ENCODE results near the gene LY6G6F. TPM values are rescaled to one million over a fixed set of nuclear protein-coding genes. Genes with fewer than 3 reads are reported as not detected.

LY6G6F gene
- polyA plus RNA-seq, 3 donors, result 0.51 TPM; not detected in 2

DNA sequence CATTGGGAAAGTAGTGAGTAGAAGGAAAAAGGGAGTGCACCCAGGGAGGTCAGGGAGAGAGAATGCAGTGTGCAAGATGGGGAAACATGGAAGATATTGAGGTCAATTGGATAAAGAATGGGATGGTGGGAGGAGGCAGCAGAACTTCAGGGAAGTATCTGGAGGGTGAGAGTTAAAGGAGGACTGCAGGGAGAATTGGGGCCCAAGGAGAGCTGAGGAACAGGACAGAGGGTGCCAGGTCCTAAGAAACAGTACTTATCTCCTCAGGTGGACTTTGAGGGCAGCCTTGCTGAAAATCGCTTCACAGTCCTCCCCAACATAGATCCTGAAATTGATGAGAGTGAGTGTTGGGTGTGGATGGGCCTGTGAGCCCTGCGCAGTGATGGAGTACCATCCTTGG, 51.6 kb downstream of the LY6G6F start:
- Mint-ChIP-seq H3K36me3 (peaks cover 34 to 48% of the 10 kb centered on the region in 2 donors), H3K4me1 (no peaks in the 10 kb centered on the region)

More for the DNA sequence above, 51.6 kb downstream of the LY6G6F start:
- no peaks in the 10 kb centered on the region for H3K4me1 ChIP-seq (ENCODE audit: control insufficient read depth in 1 of 2, insufficient read depth in 2 of 2, low read length in 2 of 2)
- H3K4me2 ChIP-seq (replicated peaks; ENCODE audit: extremely low read depth, low read length, poor library complexity, severe bottlenecking), result no peak overlapping the region
- 100% methylated on average over 1 of the region's 2 CpGs for WGBS (ENCODE audit: insufficient coverage)
- intact Hi-C loops (cut with micrococcal nuclease), result no loop called here
- H3K36me3 ChIP-seq (replicated peaks in 1 of 2; ENCODE audit: control insufficient read depth in 1 of 2, insufficient read depth in 2 of 2, low read length in 2 of 2), result peaks cover 18 to 50% of the 10 kb centered on the region in 2 donors
- no peak overlapping the region for H3K27ac ChIP-seq (ENCODE audit: low read depth in 1 of 2, low read length in 2 of 2)
- H2AFZ ChIP-seq (ENCODE audit: insufficient read depth, low read depth, low read length, poor library complexity, severe bottlenecking), result no peak overlapping the region
- no peaks in the 10 kb centered on the region for H3K27me3 ChIP-seq (ENCODE audit: control insufficient read depth in 2 of 2, insufficient read depth in 2 of 2, low read length in 2 of 2)
- H3K4me3 ChIP-seq (replicated peaks in 1 of 3; ENCODE audit: low read depth in 2 of 3, low read length in 3 of 3), result no peak overlapping the region
- H3K9me3 ChIP-seq (replicated peaks in 1 of 2; ENCODE audit: control insufficient read depth in 1 of 2, insufficient read depth in 1 of 2, low read length in 2 of 2), result no peaks in the 10 kb centered on the region
- TF ChIP-seq, protein P1, sequence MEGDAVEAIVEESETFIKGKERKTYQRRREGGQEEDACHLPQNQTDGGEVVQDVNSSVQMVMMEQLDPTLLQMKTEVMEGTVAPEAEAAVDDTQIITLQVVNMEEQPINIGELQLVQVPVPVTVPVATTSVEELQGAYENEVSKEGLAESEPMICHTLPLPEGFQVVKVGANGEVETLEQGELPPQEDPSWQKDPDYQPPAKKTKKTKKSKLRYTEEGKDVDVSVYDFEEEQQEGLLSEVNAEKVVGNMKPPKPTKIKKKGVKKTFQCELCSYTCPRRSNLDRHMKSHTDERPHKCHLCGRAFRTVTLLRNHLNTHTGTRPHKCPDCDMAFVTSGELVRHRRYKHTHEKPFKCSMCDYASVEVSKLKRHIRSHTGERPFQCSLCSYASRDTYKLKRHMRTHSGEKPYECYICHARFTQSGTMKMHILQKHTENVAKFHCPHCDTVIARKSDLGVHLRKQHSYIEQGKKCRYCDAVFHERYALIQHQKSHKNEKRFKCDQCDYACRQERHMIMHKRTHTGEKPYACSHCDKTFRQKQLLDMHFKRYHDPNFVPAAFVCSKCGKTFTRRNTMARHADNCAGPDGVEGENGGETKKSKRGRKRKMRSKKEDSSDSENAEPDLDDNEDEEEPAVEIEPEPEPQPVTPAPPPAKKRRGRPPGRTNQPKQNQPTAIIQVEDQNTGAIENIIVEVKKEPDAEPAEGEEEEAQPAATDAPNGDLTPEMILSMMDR (IDR thresholded peaks at IDR 0.05), result no peak
- DNase-seq, result no peak
- no peak overlapping the region for H3K9ac ChIP-seq (ENCODE audit: insufficient read depth, low read length, poor library complexity, severe bottlenecking)
- no peaks in the 10 kb centered on the region for H3K79me2 ChIP-seq (ENCODE audit: insufficient read depth, low read length)
- Mint-ChIP-seq H3K4me3 (no peak overlapping the region), H3K27me3 (ENCODE audit: low read depth in 3 of 3) (peaks cover 0 to 1% (median 0%) of the 10 kb centered on the region in 3 donors), H3K9me3 (no peaks in the 10 kb centered on the region), H3K27ac (no peak overlapping the region)
- H4K20me1 ChIP-seq (ENCODE audit: insufficient read depth, low read length), result no peaks in the 10 kb centered on the region

Small RNA genes lying within 50 kb of the gene (small RNA-seq; reads per million reads assigned to genes)
- gene LY6G6D (ENCODE audit: insufficient read length, low read depth) (not detected), gene MIR4646 (ENCODE audit: insufficient read length, low read depth) (not detected), gene RF00019 (ENCODE audit: insufficient read length, low read depth) (not detected), gene RNU6-850P (ENCODE audit: insufficient read length, low read depth) (not detected)

Other genes starting within 250 kb of the LY6G6F start
- gene MICB, start 208.7 kb upstream of the LY6G6F start, polyA plus RNA-seq, result 10 to 100 TPM in 2 of 3 donors, 1 to 10 TPM in 1; 8.1 to 34.8 (median 11.4) TPM
- not detected for gene MCCD1, start 177.9 kb upstream of the LY6G6F start, polyA plus RNA-seq
- gene DDX39B, start 164.9 kb upstream of the LY6G6F start, polyA plus RNA-seq, result 1,000 to 10,000 TPM in 1 of 3 donors, 10 to 100 TPM in 2; 64.1 to 1,059 (median 67.8) TPM
- gene ATP6V1G2, start 160.3 kb upstream of the LY6G6F start, polyA plus RNA-seq, result under 1 TPM in 1 of 3 donors, not detected in 2; 0.41 TPM
- 10 to 100 TPM in 1 of 3 donors, 1 to 10 TPM in 2; 7.7 to 10.3 (median 8.0) TPM for gene NFKBIL1, start 159.3 kb upstream of the LY6G6F start, polyA plus RNA-seq
- under 1 TPM in 2 of 3 donors, not detected in 1; 0.26 to 0.28 TPM for gene LTA, start 134.6 kb upstream of the LY6G6F start, polyA plus RNA-seq
- gene TNF, start 131.3 kb upstream of the LY6G6F start, polyA plus RNA-seq, result 10 to 100 TPM in 1 of 3 donors, 1 to 10 TPM in 2; 7.1 to 13.7 (median 9.6) TPM
- 10 to 100 TPM; 12.6 to 25.5 (median 21.6) TPM for gene LTB, start 124.4 kb upstream of the LY6G6F start, polyA plus RNA-seq
- gene LST1, start 120.6 kb upstream of the LY6G6F start, polyA plus RNA-seq, result 1,000 to 10,000 TPM; 1,103 to 1,584 (median 1,202) TPM
- 1 to 10 TPM in 1 of 3 donors, under 1 TPM in 1, not detected in 1; 0.54 to 1.2 TPM for gene NCR3, start 113.9 kb upstream of the LY6G6F start, polyA plus RNA-seq
- 1,000 to 10,000 TPM in 2 of 3 donors, 100 to 1,000 TPM in 1; 952 to 2,310 (median 2,275) TPM for gene AIF1, start 91.6 kb upstream of the LY6G6F start, polyA plus RNA-seq
- 10 to 100 TPM in 1 of 3 donors, 1 to 10 TPM in 2; 1.2 to 76.7 (median 2.3) TPM for gene PRRC2A, start 86.2 kb upstream of the LY6G6F start, polyA plus RNA-seq
- gene BAG6, start 54.2 kb upstream of the LY6G6F start, polyA plus RNA-seq, result 100 to 1,000 TPM in 1 of 3 donors, 10 to 100 TPM in 2; 15.4 to 195 (median 15.6) TPM
- 1 to 10 TPM; 4.2 to 8.3 (median 4.8) TPM for gene APOM, start 51.0 kb upstream of the LY6G6F start, polyA plus RNA-seq
- gene C6orf47, start 46.1 kb upstream of the LY6G6F start, polyA plus RNA-seq, result 10 to 100 TPM in 2 of 3 donors, 1 to 10 TPM in 1; 8.0 to 23.4 (median 18.1) TPM
- 10 to 100 TPM; 10.8 to 13.9 (median 12.0) TPM for gene GPANK1, start 41.9 kb upstream of the LY6G6F start, polyA plus RNA-seq
- gene CSNK2B, start 40.8 kb upstream of the LY6G6F start, polyA plus RNA-seq, result 100 to 1,000 TPM; 147 to 227 (median 195) TPM
- gene LY6G5B, start 36.9 kb upstream of the LY6G6F start, polyA plus RNA-seq, result 10 to 100 TPM in 1 of 3 donors, under 1 TPM in 1, not detected in 1; 0.17 to 55.1 TPM
- gene LY6G5C, start 25.8 kb upstream of the LY6G6F start, polyA plus RNA-seq, result 1 to 10 TPM; 4.8 to 7.3 (median 5.8) TPM
- 100 to 1,000 TPM in 1 of 3 donors, 10 to 100 TPM in 2; 53.0 to 122 (median 56.0) TPM for gene ABHD16A, start 3.5 kb upstream of the LY6G6F start, polyA plus RNA-seq
- gene LY6G6D, start 8.5 kb downstream of the LY6G6F start, polyA plus RNA-seq, result not detected
- under 1 TPM in 1 of 3 donors, not detected in 2; 0.27 TPM for gene LY6G6C, start 14.9 kb downstream of the LY6G6F start, polyA plus RNA-seq
- under 1 TPM; 0.09 to 0.75 (median 0.68) TPM for gene MPIG6B, start 16.5 kb downstream of the LY6G6F start, polyA plus RNA-seq
- gene DDAH2, start 22.4 kb downstream of the LY6G6F start, polyA plus RNA-seq, result 10 to 100 TPM; 29.8 to 56.0 (median 30.6) TPM
- 1,000 to 10,000 TPM in 2 of 3 donors, 100 to 1,000 TPM in 1; 676 to 1,304 (median 1,196) TPM for gene CLIC1, start 29.7 kb downstream of the LY6G6F start, polyA plus RNA-seq
- gene MSH5, start 33.1 kb downstream of the LY6G6F start, polyA plus RNA-seq, result 10 to 100 TPM in 1 of 3 donors, 1 to 10 TPM in 1, under 1 TPM in 1; 0.58 to 31.2 (median 1.9) TPM
- 10 to 100 TPM in 1 of 3 donors, not detected in 2; 10.4 TPM for gene SAPCD1, start 55.8 kb downstream of the LY6G6F start, polyA plus RNA-seq
- gene VWA7, start 70.5 kb downstream of the LY6G6F start, polyA plus RNA-seq, result under 1 TPM in 1 of 3 donors, not detected in 2; 0.57 TPM
- 10 to 100 TPM; 22.2 to 28.9 (median 27.3) TPM for gene VARS1, start 88.9 kb downstream of the LY6G6F start, polyA plus RNA-seq
- 10 to 100 TPM; 26.0 to 41.0 (median 40.0) TPM for gene LSM2, start 100.1 kb downstream of the LY6G6F start, polyA plus RNA-seq
- under 1 TPM; 0.53 to 0.72 (median 0.55) TPM for gene HSPA1L, start 108.4 kb downstream of the LY6G6F start, polyA plus RNA-seq
- 100 to 1,000 TPM; 144 to 215 (median 200) TPM for gene HSPA1A, start 108.7 kb downstream of the LY6G6F start, polyA plus RNA-seq
- 10 to 100 TPM in 1 of 3 donors, 1 to 10 TPM in 2; 3.4 to 81.4 (median 4.8) TPM for gene HSPA1B, start 120.9 kb downstream of the LY6G6F start, polyA plus RNA-seq
- gene NEU1, start 156.0 kb downstream of the LY6G6F start, polyA plus RNA-seq, result 10 to 100 TPM; 70.2 to 89.5 (median 81.8) TPM
- gene SLC44A4, start 172.1 kb downstream of the LY6G6F start, polyA plus RNA-seq, result under 1 TPM in 1 of 3 donors, not detected in 2; 0.09 TPM
- 10 to 100 TPM in 2 of 3 donors, 1 to 10 TPM in 1; 9.9 to 52.8 (median 16.0) TPM for gene EHMT2, start 190.8 kb downstream of the LY6G6F start, polyA plus RNA-seq
- gene ZBTB12, start 195.2 kb downstream of the LY6G6F start, polyA plus RNA-seq, result under 1 TPM in 1 of 3 donors, not detected in 2; 0.11 TPM
- 1 to 10 TPM; 5.4 to 7.2 (median 6.5) TPM for gene C2, start 220.9 kb downstream of the LY6G6F start, polyA plus RNA-seq
- 1 to 10 TPM in 1 of 3 donors, under 1 TPM in 1, not detected in 1; 0.37 to 2.2 TPM for gene CFB, start 239.2 kb downstream of the LY6G6F start, polyA plus RNA-seq